ENCODE measurements around the gene FEZ2. TPM values are rescaled to one million over a fixed set of nuclear protein-coding genes. Genes with fewer than 3 reads are reported as not detected.

The FEZ2 gene
- polyA plus RNA-seq, 1 donor from 2014 or later: 36.8 TPM

- Histone ChIP-seq H4K20me1 (ENCODE audit: insufficient read depth) (no peaks in the 10 kb centered on the region), H3K4me3 (ENCODE audit: low read length) (no peak overlapping the region), H3K36me3 (ENCODE audit: insufficient read depth, low read length) (peaks cover 3% of the 10 kb centered on the region), H2AFZ (ENCODE audit: low read depth, low read length) (no peak overlapping the region), H3K9me3 (ENCODE audit: low read length) (no peaks in the 10 kb centered on the region), H3F3A (ENCODE audit: insufficient read depth, low read length, poor library complexity, severe bottlenecking) (no peaks in the 10 kb centered on the region), H3K9ac (ENCODE audit: low read length) (no peak overlapping the region), H3K79me2 (replicated peaks; ENCODE audit: insufficient read depth, low read length) (no peaks in the 10 kb centered on the region), H3K4me2 (ENCODE audit: low read length) (no peak overlapping the region), H3K27ac (ENCODE audit: low read length) (no peak overlapping the region), H3K9me2 (ENCODE audit: insufficient read depth, low read length) (no peaks in the 10 kb centered on the region), H3K27me3 (ENCODE audit: insufficient read depth, low read depth, low read length) (no peaks in the 10 kb centered on the region)
- TF ChIP-seq, protein P1, sequence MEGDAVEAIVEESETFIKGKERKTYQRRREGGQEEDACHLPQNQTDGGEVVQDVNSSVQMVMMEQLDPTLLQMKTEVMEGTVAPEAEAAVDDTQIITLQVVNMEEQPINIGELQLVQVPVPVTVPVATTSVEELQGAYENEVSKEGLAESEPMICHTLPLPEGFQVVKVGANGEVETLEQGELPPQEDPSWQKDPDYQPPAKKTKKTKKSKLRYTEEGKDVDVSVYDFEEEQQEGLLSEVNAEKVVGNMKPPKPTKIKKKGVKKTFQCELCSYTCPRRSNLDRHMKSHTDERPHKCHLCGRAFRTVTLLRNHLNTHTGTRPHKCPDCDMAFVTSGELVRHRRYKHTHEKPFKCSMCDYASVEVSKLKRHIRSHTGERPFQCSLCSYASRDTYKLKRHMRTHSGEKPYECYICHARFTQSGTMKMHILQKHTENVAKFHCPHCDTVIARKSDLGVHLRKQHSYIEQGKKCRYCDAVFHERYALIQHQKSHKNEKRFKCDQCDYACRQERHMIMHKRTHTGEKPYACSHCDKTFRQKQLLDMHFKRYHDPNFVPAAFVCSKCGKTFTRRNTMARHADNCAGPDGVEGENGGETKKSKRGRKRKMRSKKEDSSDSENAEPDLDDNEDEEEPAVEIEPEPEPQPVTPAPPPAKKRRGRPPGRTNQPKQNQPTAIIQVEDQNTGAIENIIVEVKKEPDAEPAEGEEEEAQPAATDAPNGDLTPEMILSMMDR (IDR thresholded peaks at IDR 0.05; ENCODE audit: poor library complexity, severe bottlenecking): no peak
- no peak for TF ChIP-seq SMC3 (conservative IDR thresholded peaks at IDR 0.05; ENCODE audit: poor library complexity)
- no peak for TF ChIP-seq MXI1 (conservative IDR thresholded peaks at IDR 0.05; ENCODE audit: poor library complexity, severe bottlenecking)
- TF ChIP-seq, protein P2, sequence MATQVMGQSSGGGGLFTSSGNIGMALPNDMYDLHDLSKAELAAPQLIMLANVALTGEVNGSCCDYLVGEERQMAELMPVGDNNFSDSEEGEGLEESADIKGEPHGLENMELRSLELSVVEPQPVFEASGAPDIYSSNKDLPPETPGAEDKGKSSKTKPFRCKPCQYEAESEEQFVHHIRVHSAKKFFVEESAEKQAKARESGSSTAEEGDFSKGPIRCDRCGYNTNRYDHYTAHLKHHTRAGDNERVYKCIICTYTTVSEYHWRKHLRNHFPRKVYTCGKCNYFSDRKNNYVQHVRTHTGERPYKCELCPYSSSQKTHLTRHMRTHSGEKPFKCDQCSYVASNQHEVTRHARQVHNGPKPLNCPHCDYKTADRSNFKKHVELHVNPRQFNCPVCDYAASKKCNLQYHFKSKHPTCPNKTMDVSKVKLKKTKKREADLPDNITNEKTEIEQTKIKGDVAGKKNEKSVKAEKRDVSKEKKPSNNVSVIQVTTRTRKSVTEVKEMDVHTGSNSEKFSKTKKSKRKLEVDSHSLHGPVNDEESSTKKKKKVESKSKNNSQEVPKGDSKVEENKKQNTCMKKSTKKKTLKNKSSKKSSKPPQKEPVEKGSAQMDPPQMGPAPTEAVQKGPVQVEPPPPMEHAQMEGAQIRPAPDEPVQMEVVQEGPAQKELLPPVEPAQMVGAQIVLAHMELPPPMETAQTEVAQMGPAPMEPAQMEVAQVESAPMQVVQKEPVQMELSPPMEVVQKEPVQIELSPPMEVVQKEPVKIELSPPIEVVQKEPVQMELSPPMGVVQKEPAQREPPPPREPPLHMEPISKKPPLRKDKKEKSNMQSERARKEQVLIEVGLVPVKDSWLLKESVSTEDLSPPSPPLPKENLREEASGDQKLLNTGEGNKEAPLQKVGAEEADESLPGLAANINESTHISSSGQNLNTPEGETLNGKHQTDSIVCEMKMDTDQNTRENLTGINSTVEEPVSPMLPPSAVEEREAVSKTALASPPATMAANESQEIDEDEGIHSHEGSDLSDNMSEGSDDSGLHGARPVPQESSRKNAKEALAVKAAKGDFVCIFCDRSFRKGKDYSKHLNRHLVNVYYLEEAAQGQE (IDR thresholded peaks at IDR 0.05; ENCODE audit: borderline replicate concordance): no peak
- TF ChIP-seq EP300 (conservative IDR thresholded peaks at IDR 0.05; ENCODE audit: poor library complexity, severe bottlenecking): no peak
- no peak for TF ChIP-seq EZH2 (IDR thresholded peaks at IDR 0.05; ENCODE audit: borderline replicate concordance, insufficient read depth, low read length, poor library complexity, severe bottlenecking)
- TF ChIP-seq TAF1 (IDR thresholded peaks at IDR 0.05; ENCODE audit: low read depth): no peak
- no peak for TF ChIP-seq POLR2AphosphoS5 (IDR thresholded peaks at IDR 0.05)
- TF ChIP-seq RAD21 (conservative IDR thresholded peaks at IDR 0.05): no peak
These were observed 13.7 kb downstream of the FEZ2 start for GRCh38 chr2:36584148-36584794.

GRCh38 chr2:36582951-36583350 is 15.0 kb downstream of the FEZ2 start:
- Histone ChIP-seq H3K79me2 (replicated peaks; ENCODE audit: insufficient read depth, low read length) (no peaks in the 10 kb centered on the region), H3F3A (ENCODE audit: insufficient read depth, low read length, poor library complexity, severe bottlenecking) (no peaks in the 10 kb centered on the region), H3K27ac (ENCODE audit: low read length) (no peak overlapping the region), H3K4me2 (ENCODE audit: low read length) (no peak overlapping the region), H2AFZ (ENCODE audit: low read depth, low read length) (no peak overlapping the region), H3K4me3 (ENCODE audit: low read length) (no peak overlapping the region), H3K36me3 (ENCODE audit: insufficient read depth, low read length) (peaks cover 3% of the 10 kb centered on the region), H3K27me3 (ENCODE audit: insufficient read depth, low read depth, low read length) (no peaks in the 10 kb centered on the region), H3K9me2 (ENCODE audit: insufficient read depth, low read length) (no peaks in the 10 kb centered on the region), H3K9me3 (ENCODE audit: low read length) (no peaks in the 10 kb centered on the region), H3K9ac (ENCODE audit: low read length) (no peak overlapping the region), H4K20me1 (ENCODE audit: insufficient read depth) (no peaks in the 10 kb centered on the region)
- TF ChIP-seq, protein P1 (IDR thresholded peaks at IDR 0.05; ENCODE audit: poor library complexity, severe bottlenecking): no peak
- TF ChIP-seq POLR2AphosphoS5 (IDR thresholded peaks at IDR 0.05) (no peak), EZH2 (IDR thresholded peaks at IDR 0.05; ENCODE audit: borderline replicate concordance, insufficient read depth, low read length, poor library complexity, severe bottlenecking) (no peak), TAF1 (IDR thresholded peaks at IDR 0.05; ENCODE audit: low read depth) (no peak), SMC3 (conservative IDR thresholded peaks at IDR 0.05; ENCODE audit: poor library complexity) (no peak), MXI1 (conservative IDR thresholded peaks at IDR 0.05; ENCODE audit: poor library complexity, severe bottlenecking) (no peak), EP300 (conservative IDR thresholded peaks at IDR 0.05; ENCODE audit: poor library complexity, severe bottlenecking) (no peak), RAD21 (conservative IDR thresholded peaks at IDR 0.05) (no peak)
- TF ChIP-seq, protein P2 (IDR thresholded peaks at IDR 0.05; ENCODE audit: borderline replicate concordance): no peak

Data from neural cell (in vitro differentiated cells).